Nucleus accumbens (tissue), 56 donors: ENCODE measurements around the gene UBASH3B.
A peak's percentile ranks its signal among the peaks of the same experiment; 100 is the strongest.
"Not testable (repeated sequence)": the region's sequence is repeated elsewhere in the genome, so short reads cannot be mapped to it uniquely, and the experiment has no call there.

Experiments used
- DNase-seq, 56 donors: peaks; one replicate each; lab custom pipeline; 2025; lab: John Stamatoyannopoulos, UW

The UBASH3B gene

GRCh38 chr11:122655527-122656072 is at the start of gene UBASH3B:
TSS of gene UBASH3B (plus strand) at chr11:122655722. CDS start at chr11:122656050, 328 bp downstream.
- peak in 53 of 56 donors; percentile 18 to 88 (median 61) for DNase-seq

GRCh38 chr11:122607162-122607561 is 48.4 kb upstream of the UBASH3B start:
- DNase-seq = not testable (repeated sequence)

GRCh38 chr11:122612123-122612824 is 43.2 kb upstream of the UBASH3B start:
- DNase-seq = no peak

GRCh38 chr11:122616718-122617117 is 38.8 kb upstream of the UBASH3B start:
- DNase-seq = no peak

- DNase-seq = no peak
These were observed 38.2 kb upstream of the UBASH3B start for GRCh38 chr11:122617297-122617696.

GRCh38 chr11:122617926-122618325 is 37.6 kb upstream of the UBASH3B start:
- no peak for DNase-seq

- no peak for DNase-seq
These were observed 36.6 kb upstream of the UBASH3B start for GRCh38 chr11:122618927-122619326.

- DNase-seq = no peak
These were observed 35.8 kb upstream of the UBASH3B start for GRCh38 chr11:122619757-122620156.

- peak in 25 of 56 donors; percentile 3 to 59 (median 21) for DNase-seq
These were observed 30.0 kb upstream of the UBASH3B start for GRCh38 chr11:122625501-122625900.

GRCh38 chr11:122625976-122626665 is 29.4 kb upstream of the UBASH3B start:
- DNase-seq = no peak

GRCh38 chr11:122627745-122628144 is 27.8 kb upstream of the UBASH3B start:
- no peak for DNase-seq

- DNase-seq = peak in 54 of 56 donors; percentile 4 to 81 (median 49)
These were observed 26.5 kb upstream of the UBASH3B start for GRCh38 chr11:122628810-122629555.

GRCh38 chr11:122632181-122632824 is 23.2 kb upstream of the UBASH3B start:
- DNase-seq = no peak

GRCh38 chr11:122633219-122633829 is 22.2 kb upstream of the UBASH3B start:
- DNase-seq = peak in 6 of 56 donors; percentile 3 to 31 (median 8)

- DNase-seq = no peak
These were observed 21.0 kb upstream of the UBASH3B start for GRCh38 chr11:122634501-122634900.

- no peak for DNase-seq
These were observed 18.0 kb upstream of the UBASH3B start for GRCh38 chr11:122637541-122637940.

GRCh38 chr11:122642472-122642922 is 13.0 kb upstream of the UBASH3B start:
- no peak for DNase-seq

- DNase-seq = no peak
These were observed 12.6 kb upstream of the UBASH3B start for GRCh38 chr11:122642971-122643370.

GRCh38 chr11:122645847-122646246 is 9.7 kb upstream of the UBASH3B start:
- no peak for DNase-seq
